NOMO-1 treated with dmso at 0.1 percent for 144 hours (cell line): ENCODE data around the gene OPA1.
A peak's percentile ranks its signal among the peaks of the same experiment; 100 is the strongest.

Source experiments
- DNase-seq: peaks from one replicate; lab custom pipeline; 2025; ENCODE audit not compliant: unreplicated experiment; lab: John Stamatoyannopoulos, UW

The OPA1 gene

DNA sequence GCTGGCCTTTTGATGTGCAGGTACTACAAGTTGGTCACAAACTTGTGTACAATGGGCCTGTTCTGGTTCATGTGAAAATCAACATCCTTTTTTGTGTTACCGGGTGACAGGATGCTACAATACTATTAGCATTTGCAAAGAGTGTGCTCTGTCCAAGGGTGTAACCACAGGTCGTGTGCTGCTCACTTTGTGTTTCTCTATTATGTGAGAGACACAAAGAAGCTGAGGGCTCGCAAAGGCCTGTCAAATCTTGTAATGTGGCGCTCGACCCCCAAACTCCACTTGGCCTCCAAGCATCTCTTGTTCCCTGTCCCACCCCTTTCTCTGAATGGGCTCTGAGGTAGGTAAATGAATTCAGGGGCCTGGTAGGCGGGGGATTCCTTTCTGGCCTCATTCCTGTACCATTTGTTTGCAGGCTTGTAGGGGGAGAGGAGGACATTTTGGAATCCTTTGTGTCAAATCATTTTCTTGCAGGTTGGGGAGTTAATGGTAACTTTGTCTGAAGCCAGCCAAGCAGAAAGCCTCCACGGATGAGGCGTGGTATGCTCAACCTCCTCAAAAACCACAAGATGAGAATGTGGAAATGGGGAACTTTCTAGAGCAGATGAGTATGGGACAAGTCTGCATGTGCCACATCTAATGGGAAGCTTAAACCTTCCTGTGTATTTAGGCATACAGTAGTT lies 109.1 kb downstream of the OPA1 start:
- peak; percentile 49 for DNase-seq

DNA sequence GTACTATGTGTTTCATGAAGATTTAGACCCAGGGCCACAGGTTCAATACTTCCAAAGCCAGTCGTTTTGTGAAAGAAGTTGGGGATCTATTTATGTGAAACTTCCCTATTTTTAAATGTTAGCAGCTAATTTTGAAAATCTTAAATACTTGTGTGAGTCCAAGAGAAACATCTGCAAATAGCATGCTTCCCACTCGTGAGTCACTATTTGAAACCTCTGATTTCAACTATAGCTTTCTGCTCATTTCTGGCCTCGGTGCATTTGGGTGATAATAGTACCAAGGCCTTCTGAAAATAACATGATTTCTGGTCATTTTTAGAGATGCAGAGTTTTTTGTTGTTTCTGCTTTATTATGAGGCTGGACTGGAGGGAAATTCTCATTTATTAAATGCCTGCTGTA lies 110.0 kb downstream of the OPA1 start:
- DNase-seq, result no peak

DNA sequence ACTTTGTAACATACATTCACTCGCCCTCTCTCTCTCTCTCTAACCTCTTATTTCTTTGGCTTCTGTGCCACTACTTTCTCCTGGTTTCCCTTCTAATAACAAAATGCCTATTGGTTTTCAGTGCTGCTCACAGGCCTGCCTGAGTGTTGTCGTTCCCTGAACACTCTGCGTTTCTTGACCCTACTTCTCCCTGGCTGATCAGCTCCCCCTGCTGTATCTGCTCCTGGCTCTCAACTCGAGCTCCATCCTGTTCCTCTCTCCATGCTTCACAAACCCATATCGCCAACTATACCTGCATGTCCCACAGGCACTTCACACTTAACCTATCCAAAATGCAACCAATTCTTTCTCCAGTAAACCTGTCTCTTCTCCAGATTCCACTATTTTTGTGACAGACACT lies 111.4 kb downstream of the OPA1 start:
- no peak for DNase-seq

DNA sequence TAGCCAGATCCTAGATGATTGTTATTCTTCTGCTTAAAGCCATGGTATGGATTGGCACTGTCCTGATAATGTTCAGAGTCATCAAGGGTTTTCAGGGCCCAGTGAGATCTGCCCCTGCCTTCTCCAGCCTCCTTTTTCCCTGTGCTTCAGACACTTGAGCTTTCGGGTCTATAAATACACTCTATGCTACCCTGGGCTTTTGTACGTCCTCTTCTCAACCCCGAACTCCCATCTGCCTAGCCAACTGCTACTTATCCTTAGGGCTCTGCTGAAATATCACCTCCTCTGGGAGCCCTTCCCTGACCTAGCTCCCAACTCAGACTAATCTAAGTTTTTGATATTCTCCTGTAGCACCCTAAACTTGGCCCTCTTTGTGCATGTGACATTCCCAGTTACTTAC lies 115.3 kb downstream of the OPA1 start:
- DNase-seq, result no peak

DNA sequence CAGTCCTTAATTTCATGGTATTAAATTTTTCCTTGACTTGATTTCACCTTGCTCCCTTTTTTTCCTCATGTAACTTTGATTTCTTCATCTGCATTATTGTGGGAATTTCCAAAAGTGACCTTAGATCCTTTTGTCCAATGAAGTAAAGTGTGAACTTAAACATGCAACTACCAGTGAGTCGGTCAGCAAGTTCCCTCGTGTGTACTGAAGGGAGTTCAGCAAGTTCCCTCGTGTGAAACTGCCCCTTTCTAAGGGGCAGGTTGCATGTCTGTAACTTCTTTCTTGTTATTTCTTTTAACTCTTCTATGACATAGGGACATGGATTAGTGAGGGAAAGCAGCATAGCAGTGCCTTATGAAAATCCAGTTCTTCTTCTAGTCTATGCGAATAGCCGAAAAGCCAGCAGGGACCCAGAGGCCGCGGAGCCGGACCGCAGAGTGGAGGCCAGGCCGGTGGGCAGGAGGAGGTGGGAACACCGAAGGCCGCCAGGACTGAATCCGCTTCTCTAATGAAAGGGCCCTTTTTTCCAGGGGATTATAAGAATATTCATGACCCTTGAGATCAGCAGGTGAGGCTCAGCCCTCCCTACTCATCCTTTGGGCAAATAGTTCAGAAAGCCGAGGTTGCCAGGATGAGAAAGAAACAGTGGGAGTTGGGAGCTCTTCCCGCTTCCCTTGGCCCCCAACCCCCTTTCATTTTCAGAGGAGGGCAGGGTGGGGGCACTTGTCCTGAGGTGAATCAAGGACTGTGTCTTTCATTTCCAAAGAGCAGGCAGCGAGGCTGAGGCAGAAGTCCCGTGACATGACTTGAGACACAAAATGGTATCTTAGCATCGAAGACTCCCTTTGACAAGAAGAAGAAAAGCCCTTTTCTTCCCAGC lies 117.5 kb downstream of the OPA1 start:
- DNase-seq, result no peak

DNA sequence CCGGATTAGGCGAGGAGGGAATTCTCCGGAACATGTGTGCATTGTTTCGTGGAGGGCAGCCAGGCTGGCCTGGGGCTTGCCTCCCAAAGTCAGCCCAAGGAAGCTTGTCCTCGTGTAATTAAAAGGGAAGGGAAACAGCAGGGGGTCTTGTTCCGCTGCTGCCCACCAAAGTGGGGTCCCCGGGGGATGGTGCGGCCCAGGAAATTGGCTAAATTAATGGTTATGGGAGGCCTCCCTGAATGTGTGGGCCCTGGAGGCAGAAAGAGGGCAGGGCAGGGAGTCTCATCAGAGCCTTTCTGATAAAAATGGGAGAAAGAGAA lies 118.1 kb downstream of the OPA1 start:
- no peak for DNase-seq

DNA sequence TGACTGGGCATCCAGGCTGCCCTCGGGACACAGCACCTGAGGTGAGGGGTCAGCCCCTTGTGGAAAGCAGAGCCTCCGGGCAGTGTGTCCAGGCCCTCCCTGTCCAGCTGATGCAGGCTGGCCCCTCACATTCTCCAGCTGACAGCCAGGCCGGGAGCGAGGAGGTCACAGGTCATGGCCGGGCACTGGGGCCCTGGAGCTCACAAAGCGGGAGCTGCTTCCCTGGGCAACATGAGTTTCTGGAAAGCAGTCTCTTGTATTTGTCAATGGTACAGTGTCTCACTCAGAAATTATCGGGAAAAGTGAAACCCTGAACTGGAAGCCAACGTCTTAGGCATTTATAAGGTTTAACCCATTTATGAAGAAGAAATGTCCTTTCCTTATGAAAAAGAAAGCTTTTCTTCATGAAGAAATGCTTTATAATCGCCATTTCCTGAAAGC lies 118.5 kb downstream of the OPA1 start:
- no peak for DNase-seq

DNA sequence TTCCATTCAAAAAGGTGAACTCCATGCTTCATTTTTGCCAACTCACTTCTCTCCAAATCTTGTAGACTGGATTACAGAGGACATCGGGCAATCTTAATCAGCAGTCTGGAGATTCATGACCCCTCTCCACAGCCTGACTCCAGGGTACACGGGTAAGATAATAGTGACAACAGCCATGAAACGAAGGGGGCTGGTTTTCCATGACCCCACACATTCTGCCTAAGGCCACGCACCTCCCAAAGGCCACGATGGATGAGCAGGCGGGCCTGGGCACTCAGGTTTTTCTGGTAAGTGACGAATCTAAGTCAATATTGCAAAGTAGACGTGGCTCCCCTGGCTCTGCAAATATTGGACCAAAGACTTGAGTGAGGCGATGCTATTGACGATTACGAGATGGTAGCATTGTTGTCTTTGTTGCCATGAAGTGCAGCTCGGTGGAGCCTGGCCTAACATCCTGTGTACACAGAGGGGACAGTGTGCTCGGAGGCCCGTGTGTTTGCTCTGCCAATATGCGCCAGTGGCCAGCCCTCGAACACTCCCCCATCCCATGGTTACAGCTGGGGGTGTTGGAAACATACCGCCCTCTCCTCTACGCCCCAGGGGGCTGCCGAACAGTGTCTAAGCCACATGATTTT lies 119.1 kb downstream of the OPA1 start:
- DNase-seq, result no peak

DNA sequence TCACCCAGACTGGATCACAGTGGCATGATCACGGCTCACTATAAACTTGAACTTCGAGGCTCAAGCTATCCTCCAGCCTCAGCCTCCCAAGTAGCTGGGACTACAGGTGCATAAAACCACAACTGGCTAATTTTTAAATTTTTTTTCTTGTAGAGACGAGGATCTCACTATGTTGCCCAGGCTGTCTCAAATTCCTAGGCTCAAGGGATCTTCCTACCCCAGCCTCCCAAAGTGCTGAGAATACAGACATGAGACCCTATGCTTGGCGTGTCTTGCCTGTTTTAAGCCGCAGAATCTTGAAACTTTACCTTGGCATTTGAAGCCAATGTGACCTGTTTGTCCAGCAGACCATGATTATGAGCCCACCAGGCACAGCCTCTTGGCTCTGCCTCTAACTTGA lies 119.9 kb downstream of the OPA1 start:
- no peak for DNase-seq

DNA sequence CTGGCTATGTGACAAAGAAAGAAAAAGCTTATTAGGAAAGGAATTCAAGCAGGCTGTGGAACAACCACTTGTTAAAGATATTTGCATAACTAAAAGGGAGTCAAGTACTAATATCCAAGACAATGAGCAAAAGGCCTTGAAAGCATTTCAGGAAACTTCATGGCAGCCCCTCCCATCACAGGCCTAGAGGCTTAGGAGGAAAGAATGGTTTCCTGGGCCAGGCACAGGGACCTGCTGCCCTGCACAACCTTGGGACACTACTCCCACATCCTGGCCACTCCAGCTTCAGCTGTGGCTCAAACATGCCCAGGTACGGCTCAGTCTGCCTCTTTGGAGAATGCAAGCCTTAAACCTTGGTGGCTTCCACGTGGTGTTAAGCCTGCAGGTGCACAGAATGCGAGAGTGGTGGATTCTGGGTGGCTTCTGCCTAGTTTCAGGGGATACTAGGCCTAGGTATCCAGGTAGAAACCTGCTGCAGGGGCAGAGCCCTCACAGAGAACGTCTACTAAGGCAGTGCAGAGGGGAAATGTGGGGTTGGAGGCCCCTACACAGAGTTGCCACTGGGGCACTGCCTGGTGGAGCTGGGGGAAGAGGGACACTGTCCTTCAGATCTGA lies 121.6 kb downstream of the OPA1 start:
- DNase-seq, result no peak

DNA sequence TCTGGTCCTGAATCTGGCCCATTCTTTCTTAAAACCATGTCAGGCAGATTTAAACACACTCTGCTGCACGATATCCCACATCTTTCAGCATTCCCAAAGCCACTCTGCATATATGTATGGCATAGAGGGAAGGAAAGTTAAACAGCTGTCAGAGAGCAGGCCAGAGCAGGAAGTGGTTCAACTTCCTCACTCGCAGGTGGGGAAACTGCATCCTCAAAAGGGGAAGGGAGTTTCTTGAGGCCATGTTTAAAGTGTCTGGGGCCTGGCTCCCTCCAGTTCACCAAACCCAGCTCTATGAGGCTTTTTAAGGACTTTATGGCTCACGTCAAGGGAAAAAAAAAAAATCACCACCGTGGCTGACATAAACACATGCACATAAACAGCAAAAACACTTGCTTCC lies 123.1 kb downstream of the OPA1 start:
- DNase-seq, result peak; percentile 53

DNA sequence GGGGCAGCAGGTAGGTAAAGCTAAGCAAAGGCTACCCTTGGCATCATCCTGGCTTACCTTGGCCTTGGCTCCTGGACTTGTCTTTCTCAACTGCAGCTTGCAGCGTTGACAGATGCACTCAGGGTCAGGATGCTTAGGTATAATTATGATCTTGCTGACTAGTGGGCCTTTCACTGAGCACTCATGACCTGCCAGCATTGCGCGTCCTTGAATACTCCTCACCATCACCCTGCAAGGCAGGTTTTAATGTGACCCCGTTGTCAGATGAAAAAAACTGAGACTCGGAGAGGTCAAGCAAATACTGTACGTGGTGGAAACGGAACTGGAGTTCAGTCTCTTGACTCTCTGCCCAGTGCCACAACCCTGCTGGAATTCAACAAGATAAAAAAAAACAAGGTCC lies 126.7 kb downstream of the OPA1 start:
- no peak for DNase-seq

DNA sequence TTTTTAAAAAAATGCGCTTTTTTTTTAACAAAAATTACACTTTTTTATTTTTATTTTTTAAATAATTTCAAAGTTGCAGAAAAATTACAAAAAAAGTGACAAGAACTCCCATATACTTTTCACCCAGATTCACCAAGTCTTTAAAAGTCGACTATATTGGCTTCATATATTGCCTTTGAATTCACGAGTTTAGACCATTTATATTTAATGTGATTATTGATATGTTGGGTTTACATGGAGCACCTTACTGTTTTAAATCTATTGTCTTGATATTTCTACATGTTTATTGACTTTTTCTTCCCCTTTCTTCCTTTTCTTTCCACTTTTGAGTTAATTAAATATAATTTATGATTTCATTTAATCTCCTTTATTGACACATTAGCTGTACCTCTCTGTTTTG lies 127.2 kb downstream of the OPA1 start:
- no peak for DNase-seq

DNA sequence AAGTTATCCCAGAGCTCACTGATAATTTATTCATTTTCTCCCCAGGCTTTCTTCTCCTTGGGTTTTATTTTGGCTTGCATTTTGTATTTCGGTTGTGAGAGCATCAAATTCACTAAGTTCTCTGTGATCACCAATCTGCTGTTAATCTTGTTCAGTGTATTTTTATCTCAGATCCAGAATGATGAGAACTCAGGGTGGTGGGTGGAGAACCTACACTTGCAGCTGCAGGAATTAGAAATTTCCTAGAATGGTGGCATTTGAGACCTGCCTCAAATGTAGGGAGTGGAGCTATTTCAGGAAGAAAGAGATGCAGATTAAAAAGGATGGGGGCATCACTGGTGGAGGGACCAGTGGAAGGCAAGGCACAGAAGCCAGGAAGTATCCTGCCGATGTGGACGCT lies 129.6 kb downstream of the OPA1 start:
- no peak for DNase-seq

DNA sequence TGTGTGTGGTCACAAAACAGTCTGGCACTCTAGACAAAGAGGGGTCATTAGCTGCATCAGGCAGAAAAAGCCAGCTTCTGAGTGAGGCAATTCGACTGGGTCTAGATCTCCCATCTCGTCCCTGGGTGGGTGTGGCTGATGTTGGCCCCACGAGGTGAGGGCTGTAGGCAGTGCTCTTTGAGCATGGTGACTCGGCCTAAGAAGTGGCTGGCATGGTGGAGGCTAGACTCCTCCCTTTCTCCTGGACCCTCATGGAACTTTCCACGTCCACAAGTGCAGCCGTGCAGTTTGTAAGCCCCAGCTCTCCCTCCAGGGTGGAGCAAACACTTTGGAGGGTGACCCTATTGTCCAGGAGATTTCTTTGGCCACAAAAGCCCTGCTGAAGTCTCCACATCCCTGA lies 134.1 kb downstream of the OPA1 start:
- no peak for DNase-seq

DNA sequence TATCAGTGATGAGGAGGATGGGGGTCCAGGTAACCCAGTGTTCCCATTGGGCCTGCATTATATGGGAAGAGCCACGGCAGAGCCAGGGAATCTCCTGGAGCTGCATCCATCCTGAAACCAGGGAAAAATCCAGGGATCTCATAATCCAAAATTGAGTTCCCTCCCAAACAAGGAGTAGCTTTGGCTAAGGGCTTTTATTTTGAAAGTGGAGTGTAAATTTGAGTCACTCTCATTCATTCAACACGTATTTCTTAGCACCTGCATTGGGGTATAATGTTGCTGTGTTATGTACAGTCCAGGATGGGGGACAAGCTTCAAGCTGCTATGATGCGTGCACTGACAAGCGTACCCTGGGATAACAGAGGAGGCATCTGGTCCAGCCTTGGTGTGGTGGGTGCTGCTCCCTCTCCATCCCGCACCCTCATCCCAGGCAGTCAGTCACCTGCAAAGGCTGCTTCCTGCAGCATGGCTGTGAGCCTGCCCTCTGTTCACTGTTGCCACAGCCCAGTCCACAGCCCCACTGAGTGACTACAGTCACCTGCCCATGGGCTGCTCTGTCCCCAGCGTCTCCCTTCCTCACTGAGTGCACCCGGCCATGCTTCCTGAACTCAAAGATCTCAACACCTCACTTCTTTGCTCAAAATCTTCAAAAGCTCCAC lies 135.6 kb downstream of the OPA1 start:
- no peak for DNase-seq

DNA sequence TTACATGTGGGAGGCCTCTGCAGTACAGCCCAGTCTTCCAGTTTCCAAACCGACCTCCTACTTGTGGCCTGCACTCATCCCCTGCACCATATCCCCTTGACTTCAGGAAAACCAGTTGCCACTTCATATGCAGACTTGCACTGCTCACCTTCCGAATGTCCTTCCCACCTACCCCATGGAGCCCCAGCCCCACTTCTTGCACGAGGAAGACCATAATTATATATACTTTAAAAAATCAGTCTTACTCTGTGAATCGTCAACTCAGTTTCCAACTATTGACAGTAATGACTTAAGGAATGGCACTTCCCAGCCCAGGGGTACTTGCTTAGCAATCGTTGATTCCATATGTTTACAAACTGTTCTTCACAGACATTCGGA lies 136.1 kb downstream of the OPA1 start:
- DNase-seq, result no peak

DNA sequence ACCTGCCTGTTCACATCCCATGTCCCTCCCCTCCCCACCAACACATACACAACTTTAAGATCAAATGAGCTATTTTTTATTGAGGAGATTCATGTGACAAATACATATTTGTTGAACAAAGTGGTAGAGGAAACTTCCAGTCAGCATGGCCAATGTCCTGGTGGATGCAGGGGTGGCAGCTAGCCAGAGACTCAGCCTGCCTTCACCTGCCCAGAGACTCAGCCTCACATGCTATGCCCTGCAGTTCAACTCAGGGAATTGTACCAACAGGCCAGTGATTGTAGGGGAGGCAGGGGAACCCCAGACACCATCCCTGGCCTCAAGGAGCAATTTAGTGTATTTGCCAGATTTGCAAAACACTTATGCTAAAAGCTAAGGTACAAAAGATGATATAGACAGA lies 136.6 kb downstream of the OPA1 start:
- DNase-seq, result no peak

DNA sequence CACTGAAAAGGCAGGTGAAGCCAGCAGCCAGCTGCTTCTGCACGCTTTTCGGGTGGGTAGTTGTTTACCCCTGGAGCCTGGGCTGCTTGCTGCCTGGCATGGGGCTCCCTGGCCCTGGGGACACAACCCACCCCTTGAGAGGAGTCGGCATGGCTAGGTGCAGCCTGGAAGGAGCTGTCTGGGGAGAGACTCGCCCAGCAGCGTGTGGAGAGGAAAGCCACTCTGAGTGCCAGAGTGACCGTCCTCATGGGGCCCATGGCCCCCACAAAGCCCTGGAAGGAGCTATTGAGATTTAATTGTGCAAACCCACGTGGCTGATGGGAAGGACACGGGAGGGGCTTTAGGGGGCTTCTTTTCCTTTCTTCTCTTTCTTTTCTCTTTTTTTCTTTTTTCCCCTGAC lies 137.5 kb downstream of the OPA1 start:
- DNase-seq, result no peak

DNA sequence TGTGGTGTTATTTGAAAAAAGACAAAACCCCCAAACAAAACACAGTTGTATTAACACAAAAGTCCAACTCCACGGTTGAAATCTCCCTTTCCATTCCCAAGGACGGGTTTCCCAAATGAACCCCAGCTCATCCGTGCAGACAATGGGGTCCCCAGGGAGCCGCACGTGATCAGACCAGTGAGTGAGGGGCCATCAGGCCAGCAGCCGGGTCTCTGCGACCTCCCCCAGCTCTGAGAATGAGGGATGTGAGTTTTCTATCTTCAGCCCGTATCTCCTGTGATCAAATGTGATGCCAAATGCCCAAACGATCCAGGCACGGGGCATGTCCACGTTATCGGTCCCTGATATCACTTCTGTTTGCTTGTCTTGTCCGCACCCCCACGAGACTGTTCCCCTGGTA lies 138.0 kb downstream of the OPA1 start:
- no peak for DNase-seq

DNA sequence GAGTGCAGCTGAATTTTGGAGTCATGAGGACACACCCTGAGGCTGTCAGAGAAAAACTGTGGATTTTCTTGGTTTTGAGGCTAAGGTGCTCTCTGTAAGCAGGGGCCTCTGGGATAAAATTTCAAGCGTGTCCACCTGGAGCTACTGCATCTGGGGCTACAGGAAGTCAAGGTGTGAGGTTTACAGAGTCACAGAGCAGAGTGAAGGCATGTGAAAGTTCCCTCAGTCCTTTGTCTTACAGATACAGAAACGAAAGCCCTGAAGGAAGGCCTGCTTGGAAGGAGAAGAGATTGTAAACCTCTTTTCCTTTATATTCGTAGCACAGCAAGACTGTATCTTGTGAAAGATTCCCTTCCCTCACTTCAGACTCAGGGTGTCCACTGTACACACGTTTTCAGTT lies 138.6 kb downstream of the OPA1 start:
- no peak for DNase-seq
